Naive thymus-derived CD4-positive, alpha-beta T cell (primary cell): ENCODE results near the gene KCNQ1OT1. TPM values are rescaled to one million over a fixed set of nuclear protein-coding genes. Genes with fewer than 3 reads are reported as not detected.

ENCODE experiments used
- ATAC-seq: fragments of 150-1000 bp; cut with Tn5 transposase; 2 replicates; pipeline ENCODE4 v1.10.0; 2021; ENCODE audit warnings: mild to moderate bottlenecking, moderate library complexity
- CTCF ChIA-PET: fragments of 350-600 bp; sonication (Branson Sonifier 250); formaldehyde crosslinking; loops from one replicate; lab custom pipeline; 2021; ENCODE audit warnings: antibody characterized with exemption; lab: Charles Lee
- POLR2A ChIA-PET: fragments of 350-600 bp; sonication (Branson Sonifier 250); formaldehyde crosslinking; loops from one replicate; lab custom pipeline; 2021; ENCODE audit warnings: antibody characterized with exemption, inconsistent platforms; lab: Charles Lee
- DNase-seq, 9 donors: peaks; one replicate each; pipeline versions ENCODE4 v3.0.0 to v3.0.0-alpha.2; 2020 to 2022; ENCODE audit warnings: mixed read lengths in 1 of 9
- H3K27ac ChIP-seq: one replicate; pipeline ENCODE4 v1.7.0; 2013; ENCODE audit warnings: mild to moderate bottlenecking, low read depth, low read length, moderate library complexity
- H3K27me3 ChIP-seq, 2 donors: one replicate each; pipeline ENCODE4 v1.7.0; 2013; ENCODE audit warnings: low read length in 2 of 2, mild to moderate bottlenecking in 2 of 2, moderate library complexity in 2 of 2; ENCODE audit not compliant: control insufficient read depth in 2 of 2, insufficient read depth in 2 of 2
- H3K36me3 ChIP-seq, 3 experiments: 1 replicate in 2 of 3; 2 replicates in 1 of 3; pipeline ENCODE4 v1.7.0; 2013; ENCODE audit warnings: low read length in 3 of 3, mild to moderate bottlenecking in 3 of 3, moderate library complexity in 1 of 3; ENCODE audit not compliant: insufficient read depth in 3 of 3, control insufficient read depth in 2 of 3
- H3K4me1 ChIP-seq, 2 donors: one replicate each; pipeline ENCODE4 v1.7.0; 2013; ENCODE audit warnings: low read length in 2 of 2, mild to moderate bottlenecking in 2 of 2, moderate library complexity in 1 of 2; ENCODE audit not compliant: control insufficient read depth in 2 of 2, insufficient read depth in 2 of 2
- H3K4me3 ChIP-seq: 2 replicates; pipeline ENCODE4 v1.7.0; 2013; ENCODE audit warnings: mild to moderate bottlenecking, low read length
- H3K9me3 ChIP-seq, 3 experiments: 1 replicate in 2 of 3; 2 replicates in 1 of 3; pipeline ENCODE4 v1.7.0; 2013; ENCODE audit warnings: low read length in 3 of 3; ENCODE audit not compliant: control insufficient read depth in 2 of 3
- H3K27ac Mint-ChIP-seq, 9 donors: one replicate each; pipeline ENCODE4 v1.8.0; 2020 to 2022; ENCODE audit warnings: mixed read lengths in 9 of 9, mild to moderate bottlenecking in 8 of 9, moderate library complexity in 5 of 9, inconsistent platforms in 2 of 9
- H3K27me3 Mint-ChIP-seq, 5 donors: one replicate each; pipeline ENCODE4 v1.8.0; 2021 to 2022; ENCODE audit warnings: mixed read lengths in 5 of 5, mild to moderate bottlenecking in 1 of 5
- H3K36me3 Mint-ChIP-seq, 5 donors: one replicate each; pipeline ENCODE4 v1.8.0; 2020 to 2022; ENCODE audit warnings: mixed read lengths in 5 of 5, mild to moderate bottlenecking in 3 of 5, inconsistent platforms in 1 of 5
- H3K4me1 Mint-ChIP-seq, 7 donors: one replicate each; pipeline ENCODE4 v1.8.0; 2020 to 2022; ENCODE audit warnings: mixed read lengths in 7 of 7, mild to moderate bottlenecking in 3 of 7, inconsistent platforms in 1 of 7
- H3K4me3 Mint-ChIP-seq, 10 donors: one replicate each; pipeline ENCODE4 v1.8.0; 2020 to 2022; ENCODE audit warnings: mild to moderate bottlenecking in 10 of 10, mixed read lengths in 10 of 10, moderate library complexity in 6 of 10, inconsistent platforms in 2 of 10
- H3K9me3 Mint-ChIP-seq, 11 donors: one replicate each; pipeline ENCODE4 v1.8.0; 2020 to 2022; ENCODE audit warnings: mixed read lengths in 11 of 11, mild to moderate bottlenecking in 4 of 11, inconsistent platforms in 1 of 11, moderate library complexity in 1 of 11
- intact Hi-C, 2 donors: fragments of 100-400 bp; cut with micrococcal nuclease; formaldehyde crosslinking; loops; one replicate each; pipeline ENCODE4 v1.15.1; 2023
- polyA plus RNA-seq, 2 donors: library from polyadenylated mRNA; unstranded; fragments of 300-500 nt; fragmentation: Illumina TruSeq; gene quantifications; one replicate each; pipeline ENCODE4 v1.2.3, GENCODE V29; 2021
- total RNA-seq, 6 experiments: library from RNA in 5 of 6; stranded (reverse) in 5 of 6; gene quantifications; 1 replicate in 5 of 6; 2 replicates in 1 of 6; pipeline ENCODE4 v1.2.3 and lab custom pipeline; 2021 to 2026

The KCNQ1OT1 gene
- total and polyA plus RNA-seq, 7 experiments from 2014 or later, result 0.07 to 0.56 (median 0.19) TPM

DNA sequence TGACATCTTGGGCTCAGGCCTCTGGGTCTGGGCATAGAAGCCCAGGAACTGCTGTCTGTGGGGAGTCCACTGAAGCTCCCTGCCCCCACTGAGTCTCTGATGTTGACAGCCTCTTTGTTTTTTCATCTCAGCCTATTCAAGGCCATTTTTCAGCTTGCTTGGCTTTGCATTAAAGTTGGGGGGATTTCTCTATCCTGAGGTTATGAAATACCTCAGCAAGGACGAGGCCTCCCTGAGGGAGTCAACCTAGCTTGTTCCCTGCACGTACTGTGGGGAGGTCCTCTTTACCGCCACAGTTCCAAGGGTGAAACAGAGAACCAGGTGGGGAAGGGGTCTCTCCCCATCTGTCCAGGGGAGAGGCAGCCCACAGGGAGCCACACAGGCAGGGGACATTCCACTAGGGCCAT is 8.4 kb downstream of the KCNQ1OT1 start:
- H3K9me3 ChIP-seq, result no peaks in the 10 kb centered on the region
- DNase-seq, result no peak

DNA sequence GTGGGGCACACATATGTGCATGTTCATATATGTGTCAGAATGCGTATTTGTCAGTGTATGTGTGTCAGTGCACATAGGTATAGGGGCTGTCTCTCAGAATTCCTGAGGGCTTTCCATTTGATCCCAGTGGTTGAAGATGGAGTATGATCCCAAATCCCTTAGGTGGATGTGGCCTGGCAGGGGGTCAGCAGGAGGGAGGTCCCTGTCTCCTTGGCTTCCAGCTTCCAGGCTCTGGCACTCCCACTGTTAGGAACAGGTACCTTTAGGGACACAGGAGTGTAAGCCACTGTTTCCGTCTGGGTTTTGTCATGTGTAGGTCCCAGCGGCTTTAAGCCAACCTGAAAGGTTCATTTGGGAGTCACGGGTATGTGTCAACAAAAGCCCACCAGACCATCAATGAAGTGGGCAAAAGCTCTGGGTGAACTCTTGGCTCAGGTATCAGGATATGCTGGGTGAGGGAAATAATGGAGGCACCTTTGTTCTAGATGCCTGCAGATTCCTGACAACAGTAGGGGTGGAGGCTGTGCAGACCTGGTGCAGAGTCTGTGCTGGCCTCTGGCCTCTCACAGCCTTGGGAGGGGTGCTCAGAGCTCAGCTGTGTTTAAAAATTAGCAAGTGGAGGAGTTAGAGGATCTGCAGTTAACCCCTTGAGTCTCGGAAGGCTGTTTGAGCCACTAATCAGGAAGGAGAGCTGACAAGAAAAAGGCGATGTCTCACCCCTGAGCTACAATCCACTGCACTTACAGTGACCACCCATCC is 9.0 kb downstream of the KCNQ1OT1 start:
- Histone ChIP-seq H3K4me1 (no peaks in the 10 kb centered on the region), H3K27me3 (no peaks in the 10 kb centered on the region), H3K9me3 (no peaks in the 10 kb centered on the region), H3K27ac (no peak overlapping the region), H3K4me3 (no peak overlapping the region), H3K36me3 (no peaks in the 10 kb centered on the region)
- Mint-ChIP-seq H3K36me3 (peaks cover 0 to 17% (median 5%) of the 10 kb centered on the region in 5 donors), H3K4me3 (no peak overlapping the region), H3K9me3 (no peaks in the 10 kb centered on the region), H3K27ac (peak overlapping the region in 1 of 9 donors; percentile 4), H3K27me3 (no peaks in the 10 kb centered on the region), H3K4me1 (peaks cover 0 to 17% (median 0%) of the 10 kb centered on the region in 7 donors)
- ChIA-PET POLR2A (no interaction called here), CTCF (no interaction called here)
- no peak for ATAC-seq
- no peak for DNase-seq
- intact Hi-C loops, result no loop called here

More for the DNA sequence above, 8.4 kb downstream of the KCNQ1OT1 start:
- Histone ChIP-seq H3K4me3 (no peak overlapping the region), H3K4me1 (no peaks in the 10 kb centered on the region), H3K27ac (no peak overlapping the region), H3K27me3 (no peaks in the 10 kb centered on the region), H3K36me3 (no peaks in the 10 kb centered on the region)
- no peak overlapping the region for H3K4me3 Mint-ChIP-seq
- intact Hi-C loops, result no loop called here
- ChIA-PET POLR2A (no interaction called here), CTCF (no interaction called here)
- H3K9me3 Mint-ChIP-seq, result no peaks in the 10 kb centered on the region
- H3K4me1 Mint-ChIP-seq, result peaks cover 0 to 17% (median 0%) of the 10 kb centered on the region in 7 donors
- peak overlapping the region in 1 of 9 donors; percentile 4 for H3K27ac Mint-ChIP-seq
- ATAC-seq, result no peak
- H3K36me3 Mint-ChIP-seq, result peaks cover 0 to 21% (median 5%) of the 10 kb centered on the region in 5 donors
- H3K27me3 Mint-ChIP-seq, result no peaks in the 10 kb centered on the region

DNA sequence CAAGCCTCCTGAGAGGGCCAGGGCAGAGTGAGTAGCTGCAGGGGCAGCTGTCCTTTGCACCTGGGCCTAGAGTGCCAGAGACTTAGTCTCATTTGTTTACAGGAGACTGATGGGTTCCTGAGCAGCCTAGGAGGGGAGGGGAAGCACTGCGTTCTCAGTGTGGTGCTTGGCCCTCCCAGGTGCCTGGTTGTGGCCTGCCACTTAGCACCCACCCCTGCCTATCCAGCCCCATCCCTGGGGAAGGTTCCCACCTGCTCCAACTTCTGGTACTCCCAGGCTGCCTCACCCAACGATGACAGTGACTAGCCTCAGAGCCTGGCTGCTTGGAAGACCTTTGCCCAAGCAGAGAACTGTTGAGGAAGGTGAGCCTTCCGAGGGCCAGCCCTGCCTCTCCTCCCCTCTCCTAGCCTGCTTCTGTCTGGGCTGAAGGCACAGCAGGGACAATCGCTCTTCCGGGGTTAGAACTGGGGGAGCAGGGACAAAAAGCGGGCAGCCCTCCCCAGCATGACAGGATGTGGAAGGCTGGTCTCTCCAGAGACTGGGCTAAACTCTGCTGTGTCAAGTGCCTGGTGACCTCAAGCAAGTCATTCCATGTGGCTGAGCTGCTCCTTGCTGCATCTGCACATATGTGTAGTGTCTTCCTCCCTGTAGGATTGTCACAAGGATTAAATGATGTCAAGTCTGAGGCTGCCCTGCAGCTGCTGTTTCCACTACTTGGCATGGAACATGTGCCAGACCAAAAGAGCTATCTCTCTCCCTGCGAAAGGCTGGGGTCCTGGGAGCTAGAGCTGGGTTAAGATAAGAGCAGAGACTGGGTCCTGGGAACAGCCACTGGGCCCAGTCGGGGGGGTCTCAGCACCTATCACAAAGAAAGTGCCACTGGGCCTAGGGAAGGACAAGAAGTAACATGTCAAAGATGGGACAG is 9.9 kb downstream of the KCNQ1OT1 start:
- H3K27ac ChIP-seq, result no peak overlapping the region
- no peaks in the 10 kb centered on the region for H3K4me1 ChIP-seq
- intact Hi-C loops, result no loop called here
- Mint-ChIP-seq H3K4me1 (peaks cover 0 to 11% (median 0%) of the 10 kb centered on the region in 7 donors), H3K36me3 (peaks cover 0 to 10% (median 5%) of the 10 kb centered on the region in 5 donors), H3K4me3 (no peak overlapping the region), H3K27me3 (no peaks in the 10 kb centered on the region), H3K27ac (peak overlapping the region in 1 of 9 donors; percentile 47), H3K9me3 (no peaks in the 10 kb centered on the region)
- H3K9me3 ChIP-seq, result no peaks in the 10 kb centered on the region
- no peak for DNase-seq
- no peak for ATAC-seq
- ChIA-PET POLR2A (no interaction called here), CTCF (no interaction called here)
- no peak overlapping the region for H3K4me3 ChIP-seq
- H3K27me3 ChIP-seq, result no peaks in the 10 kb centered on the region
- peaks cover 0 to 6% (median 0%) of the 10 kb centered on the region in 3 experiments for H3K36me3 ChIP-seq

DNA sequence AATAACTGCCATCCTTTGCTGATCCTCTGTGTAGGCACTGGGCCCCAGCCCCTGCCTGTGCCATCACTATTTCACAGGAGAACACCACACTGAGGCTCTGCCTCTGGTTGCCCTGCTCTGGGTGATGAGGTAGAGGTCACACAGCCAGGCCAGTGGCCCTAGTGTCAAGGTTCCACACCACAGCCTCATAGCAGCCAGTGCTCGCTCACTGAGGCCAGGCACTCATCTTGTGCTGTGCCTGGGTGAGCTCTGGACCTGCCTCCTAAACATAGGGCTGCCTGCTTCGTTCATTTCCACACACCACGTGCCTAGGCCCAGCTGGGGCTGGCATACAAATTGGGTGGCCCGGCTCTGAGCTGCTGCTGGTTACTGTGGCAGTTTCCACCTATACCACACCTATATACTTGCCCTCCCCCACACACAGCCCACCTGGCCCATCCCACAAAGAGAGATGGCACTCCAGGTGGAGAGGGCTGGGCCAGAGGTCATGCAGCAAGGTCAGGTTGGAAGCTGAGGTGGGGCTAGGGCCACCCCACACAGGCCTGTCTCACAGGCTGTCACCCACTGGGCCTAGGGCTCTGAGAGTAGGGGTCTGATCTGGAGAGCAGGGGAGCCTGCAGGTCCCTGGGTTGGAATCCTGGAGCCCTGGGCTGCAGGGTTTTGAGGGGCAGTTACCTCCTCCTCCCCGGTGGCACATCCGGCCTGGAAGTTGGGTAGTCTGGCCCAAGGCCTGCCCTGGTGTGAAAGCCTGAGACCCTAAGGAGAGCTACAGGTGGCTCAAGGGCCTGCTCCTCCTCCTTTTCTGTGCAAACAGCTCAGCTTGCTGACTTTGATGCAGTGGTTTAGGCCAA is 11.2 kb downstream of the KCNQ1OT1 start:
- Mint-ChIP-seq H3K27me3 (no peaks in the 10 kb centered on the region), H3K27ac (no peak overlapping the region), H3K36me3 (peaks cover 0 to 15% (median 5%) of the 10 kb centered on the region in 5 donors), H3K4me1 (peaks cover 0 to 5% (median 0%) of the 10 kb centered on the region in 7 donors), H3K9me3 (no peaks in the 10 kb centered on the region), H3K4me3 (no peak overlapping the region)
- Histone ChIP-seq H3K27me3 (no peaks in the 10 kb centered on the region), H3K27ac (no peak overlapping the region), H3K4me1 (no peaks in the 10 kb centered on the region), H3K9me3 (no peaks in the 10 kb centered on the region), H3K36me3 (peaks cover 0 to 11% (median 0%) of the 10 kb centered on the region in 3 experiments), H3K4me3 (no peak overlapping the region)
- DNase-seq, result no peak
- ChIA-PET POLR2A (no interaction called here), CTCF (no interaction called here)
- intact Hi-C loops, result no loop called here
- no peak for ATAC-seq

DNA sequence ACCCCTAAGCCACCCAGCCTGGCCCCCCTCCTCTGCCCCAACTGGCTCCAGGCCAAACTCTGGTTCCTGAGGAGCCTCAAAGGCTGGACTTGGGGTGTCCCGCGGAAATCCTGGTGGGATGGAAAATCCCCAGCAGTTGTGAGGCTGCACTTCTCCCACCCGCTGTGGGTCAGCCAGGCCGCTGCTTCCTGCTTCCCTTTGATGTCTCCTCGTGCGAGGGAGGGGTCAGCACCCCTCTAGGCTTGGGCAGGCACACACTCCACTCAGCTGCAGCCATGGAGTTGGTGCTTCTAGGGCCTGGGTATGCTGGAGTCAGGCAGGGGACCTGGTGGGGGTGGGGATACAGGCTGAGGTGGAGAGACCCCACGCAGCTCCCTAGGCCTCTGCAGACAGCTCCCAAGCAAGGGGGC is 12.0 kb downstream of the KCNQ1OT1 start:
- peaks cover 0 to 16% (median 5%) of the 10 kb centered on the region in 5 donors for H3K36me3 Mint-ChIP-seq
- H3K27me3 Mint-ChIP-seq, result no peaks in the 10 kb centered on the region
- no peak for ATAC-seq
- Histone ChIP-seq H3K27me3 (no peaks in the 10 kb centered on the region), H3K36me3 (peaks cover 0 to 12% (median 0%) of the 10 kb centered on the region in 3 experiments), H3K27ac (no peak overlapping the region), H3K4me3 (no peak overlapping the region), H3K9me3 (no peaks in the 10 kb centered on the region), H3K4me1 (no peaks in the 10 kb centered on the region)
- no peak overlapping the region for H3K4me3 Mint-ChIP-seq
- ChIA-PET CTCF (no interaction called here), POLR2A (no interaction called here)
- intact Hi-C loops, result no loop called here
- H3K4me1 Mint-ChIP-seq, result peaks cover 0 to 5% (median 0%) of the 10 kb centered on the region in 7 donors
- no peak for DNase-seq
- H3K9me3 Mint-ChIP-seq, result no peaks in the 10 kb centered on the region
- no peak overlapping the region for H3K27ac Mint-ChIP-seq

DNA sequence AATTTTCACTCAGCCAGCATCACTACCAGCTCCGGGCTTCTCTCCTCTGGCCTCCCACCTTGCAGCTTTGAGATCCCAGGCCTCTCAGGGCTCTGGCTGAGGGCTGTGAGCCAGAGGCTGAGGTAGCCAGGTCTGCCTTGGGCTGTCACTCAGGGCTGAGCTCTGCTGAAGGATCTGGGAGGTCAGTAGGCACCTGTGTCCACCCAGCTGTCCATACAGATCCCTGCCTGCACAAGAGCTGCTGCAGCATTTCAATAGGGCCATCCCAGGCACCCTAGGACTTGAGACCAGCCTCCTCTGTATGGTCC is 12.6 kb downstream of the KCNQ1OT1 start:
- no peak overlapping the region for H3K4me3 Mint-ChIP-seq
- peaks cover 0 to 17% (median 4%) of the 10 kb centered on the region in 5 donors for H3K36me3 Mint-ChIP-seq
- H3K27me3 Mint-ChIP-seq, result no peaks in the 10 kb centered on the region
- Histone ChIP-seq H3K27me3 (no peaks in the 10 kb centered on the region), H3K4me3 (no peak overlapping the region), H3K4me1 (no peaks in the 10 kb centered on the region), H3K9me3 (no peaks in the 10 kb centered on the region), H3K36me3 (peaks cover 0 to 12% (median 0%) of the 10 kb centered on the region in 3 experiments), H3K27ac (no peak overlapping the region)
- intact Hi-C loops, result no loop called here
- H3K4me1 Mint-ChIP-seq, result peaks cover 0 to 5% (median 0%) of the 10 kb centered on the region in 7 donors
- H3K9me3 Mint-ChIP-seq, result no peaks in the 10 kb centered on the region
- H3K27ac Mint-ChIP-seq, result no peak overlapping the region
- ChIA-PET CTCF (no interaction called here), POLR2A (no interaction called here)
- no peak for ATAC-seq
- no peak for DNase-seq
